ENCODE data around the gene DNAJC28. TPM values are rescaled to one million over a fixed set of nuclear protein-coding genes. Genes with fewer than 3 reads are reported as not detected.

The DNAJC28 gene
- total and polyA plus RNA-seq, 12 donors: 2.4 to 9.1 (median 3.8) TPM

DNA sequence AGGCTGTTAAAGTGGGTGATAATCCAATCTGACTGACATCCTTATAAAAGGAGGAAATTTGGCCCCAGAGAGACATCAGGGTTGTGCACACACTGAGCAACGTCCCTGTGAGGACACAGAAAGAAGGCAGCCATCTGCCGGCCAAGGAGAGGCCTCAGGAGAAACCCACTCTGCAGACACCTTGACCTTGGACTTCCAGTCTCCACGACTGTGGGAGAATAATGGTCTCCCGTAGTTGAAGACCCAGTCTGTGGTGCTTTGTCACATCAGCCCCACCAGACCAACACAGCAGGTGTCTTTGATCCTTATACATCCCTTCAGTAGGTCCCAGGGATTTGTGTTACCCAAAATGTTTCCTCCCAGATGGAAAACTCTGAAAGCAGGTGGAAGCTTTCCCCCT is 4.2 kb upstream of the DNAJC28 start:
- Histone ChIP-seq H3K9me3 (replicated peaks in 1 of 3) (no peaks in the 10 kb centered on the region), H3K36me3 (replicated peaks in 1 of 2) (no peaks in the 10 kb centered on the region), H3K4me3 (no peak overlapping the region), H3K27me3 (no peaks in the 10 kb centered on the region), H3K4me1 (replicated peaks in 1 of 2) (peaks cover 0 to 6% of the 10 kb centered on the region in 2 donors), H3K27ac (no peak overlapping the region)
- 40 to 44% (median 43%) methylated on average over 4 of the region's 4 CpGs for WGBS, 4 donors
- intact Hi-C loops (cut with DNase I): no loop called here
- DNase-seq: no peak
- no peak for TF ChIP-seq POLR2A (IDR thresholded peaks at IDR 0.05)

DNA sequence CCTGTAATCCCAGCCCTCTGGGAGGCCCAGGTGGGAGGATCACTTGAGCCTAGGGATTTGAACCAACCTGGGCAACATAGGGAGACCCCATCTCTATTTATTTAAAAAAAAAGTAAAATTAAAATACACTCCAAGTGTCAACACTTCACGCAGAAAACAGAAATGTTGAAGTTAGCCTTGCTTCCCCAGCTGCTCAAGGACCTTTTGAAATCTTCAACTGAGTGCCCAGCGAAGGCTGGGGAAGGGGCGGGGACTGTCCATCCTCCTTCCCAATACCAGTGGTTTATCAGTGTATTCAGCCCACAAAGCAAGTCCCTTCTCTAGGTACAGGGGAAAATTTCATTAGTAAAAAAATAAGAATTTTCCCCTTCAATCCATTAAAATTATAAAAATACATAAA is 2.2 kb upstream of the DNAJC28 start:
- Histone ChIP-seq H3K27ac (no peak overlapping the region), H3K27me3 (no peaks in the 10 kb centered on the region), H3K4me3 (no peak overlapping the region), H3K4me1 (replicated peaks in 1 of 2) (peaks cover 0 to 6% of the 10 kb centered on the region in 2 donors), H3K9me3 (replicated peaks in 1 of 3) (no peaks in the 10 kb centered on the region), H3K36me3 (replicated peaks in 1 of 2) (no peaks in the 10 kb centered on the region)
- TF ChIP-seq, protein P1, sequence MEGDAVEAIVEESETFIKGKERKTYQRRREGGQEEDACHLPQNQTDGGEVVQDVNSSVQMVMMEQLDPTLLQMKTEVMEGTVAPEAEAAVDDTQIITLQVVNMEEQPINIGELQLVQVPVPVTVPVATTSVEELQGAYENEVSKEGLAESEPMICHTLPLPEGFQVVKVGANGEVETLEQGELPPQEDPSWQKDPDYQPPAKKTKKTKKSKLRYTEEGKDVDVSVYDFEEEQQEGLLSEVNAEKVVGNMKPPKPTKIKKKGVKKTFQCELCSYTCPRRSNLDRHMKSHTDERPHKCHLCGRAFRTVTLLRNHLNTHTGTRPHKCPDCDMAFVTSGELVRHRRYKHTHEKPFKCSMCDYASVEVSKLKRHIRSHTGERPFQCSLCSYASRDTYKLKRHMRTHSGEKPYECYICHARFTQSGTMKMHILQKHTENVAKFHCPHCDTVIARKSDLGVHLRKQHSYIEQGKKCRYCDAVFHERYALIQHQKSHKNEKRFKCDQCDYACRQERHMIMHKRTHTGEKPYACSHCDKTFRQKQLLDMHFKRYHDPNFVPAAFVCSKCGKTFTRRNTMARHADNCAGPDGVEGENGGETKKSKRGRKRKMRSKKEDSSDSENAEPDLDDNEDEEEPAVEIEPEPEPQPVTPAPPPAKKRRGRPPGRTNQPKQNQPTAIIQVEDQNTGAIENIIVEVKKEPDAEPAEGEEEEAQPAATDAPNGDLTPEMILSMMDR (IDR thresholded peaks at IDR 0.05): no peak
- TF ChIP-seq POLR2A (IDR thresholded peaks at IDR 0.05): no peak
- no peak for DNase-seq
- WGBS, 4 donors: 41 to 54% (median 49%) methylated on average over 3 of the region's 3 CpGs
- intact Hi-C loops (cut with DNase I): no loop called here

DNA sequence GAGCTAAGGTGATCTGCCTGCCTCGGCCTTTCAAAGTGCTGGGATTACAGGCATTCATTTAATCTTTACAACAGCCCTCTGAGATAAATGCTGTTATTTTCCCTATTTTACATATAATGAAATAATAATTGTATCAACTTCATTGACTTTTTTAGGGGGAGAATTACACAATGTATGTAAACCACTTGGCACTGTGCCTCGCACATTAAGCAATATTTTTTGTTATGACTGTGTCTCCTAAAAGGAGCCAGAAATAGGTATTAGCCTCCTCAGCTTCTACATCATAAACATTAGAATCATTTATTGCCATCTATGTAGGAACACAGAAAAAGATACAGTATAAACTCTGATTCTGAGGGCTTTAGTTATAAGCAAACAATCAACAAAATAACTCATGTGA is 1.1 kb upstream of the DNAJC28 start:
- H3K36me3 ChIP-seq (replicated peaks in 1 of 2): no peaks in the 10 kb centered on the region
- peak overlapping the region in 1 of 5 donors; percentile 87 for H3K27ac ChIP-seq
- H3K27me3 ChIP-seq: no peaks in the 10 kb centered on the region
- H3K9me3 ChIP-seq (replicated peaks in 1 of 3): no peaks in the 10 kb centered on the region
- DNase-seq: peak in 1 of 7 donors; percentile 18
- TF ChIP-seq, protein P1 (IDR thresholded peaks at IDR 0.05): no peak
- H3K4me3 ChIP-seq: peak overlapping the region in 1 of 4 donors; percentile 67
- H3K4me1 ChIP-seq (replicated peaks in 1 of 2): peaks cover 0 to 6% of the 10 kb centered on the region in 2 donors
- 48 to 57% (median 53%) methylated on average over 2 of the region's 2 CpGs for WGBS, 4 donors
- intact Hi-C loops (cut with DNase I): no loop called here

DNA sequence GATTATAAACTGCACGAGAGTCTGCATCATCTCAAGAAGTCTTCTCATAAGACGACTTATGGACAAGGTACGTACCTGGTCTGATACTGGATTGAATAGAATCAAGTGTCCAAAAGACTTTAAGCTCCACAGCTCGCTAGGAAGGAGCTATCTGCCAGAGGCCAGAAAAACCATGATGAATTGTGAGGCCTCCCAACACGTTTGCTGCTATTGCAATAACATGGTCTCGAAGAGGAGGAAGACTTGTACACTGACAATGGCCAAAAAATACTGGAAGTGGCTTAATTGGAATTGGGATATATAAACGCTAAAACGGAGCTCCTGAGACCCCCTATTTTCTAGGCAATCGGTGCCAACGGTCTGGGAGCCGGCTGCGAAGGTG is 534 bp downstream of the DNAJC28 start:
- peaks cover 0 to 6% of the 10 kb centered on the region in 2 donors for H3K4me1 ChIP-seq (replicated peaks in 1 of 2)
- no peak for DNase-seq
- intact Hi-C loops (cut with DNase I): no loop called here
- TF ChIP-seq POLR2A (IDR thresholded peaks at IDR 0.05): no peak
- TF ChIP-seq, protein P1 (IDR thresholded peaks at IDR 0.05): no peak
- no peaks in the 10 kb centered on the region for H3K9me3 ChIP-seq (replicated peaks in 1 of 3)
- peak overlapping the region in 4 of 5 donors; percentile 33 to 87 (median 64) for H3K27ac ChIP-seq
- H3K4me3 ChIP-seq: peak overlapping the region; percentile 52 to 98 (median 62)
- H3K27me3 ChIP-seq: no peaks in the 10 kb centered on the region
- 5 to 11% (median 8%) methylated on average over 12 of the region's 12 CpGs for WGBS, 4 donors
- H3K36me3 ChIP-seq (replicated peaks in 1 of 2): no peaks in the 10 kb centered on the region

DNA sequence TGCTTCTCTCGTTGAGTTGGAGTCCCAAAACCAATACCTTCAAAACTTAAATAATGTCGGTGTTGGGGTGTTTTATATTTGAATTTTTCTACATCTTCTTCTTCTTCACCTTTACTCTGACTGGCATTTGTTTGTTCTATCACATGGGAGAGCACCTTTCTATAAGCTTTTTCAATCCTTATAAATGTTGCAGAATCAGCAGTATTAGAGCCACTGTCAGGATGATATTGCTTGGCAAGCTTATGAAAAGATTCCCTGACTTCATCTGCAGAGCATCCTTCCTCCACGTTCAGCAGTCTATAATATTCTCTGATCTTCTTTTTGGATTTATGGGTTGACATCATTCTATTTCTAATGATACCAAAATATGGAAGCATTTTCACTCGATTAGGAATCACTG is 2.6 kb downstream of the DNAJC28 start:
- DNase-seq: no peak
- intact Hi-C loops (cut with DNase I): no loop called here
- Histone ChIP-seq H3K9me3 (replicated peaks in 1 of 3) (no peaks in the 10 kb centered on the region), H3K36me3 (replicated peaks in 1 of 2) (no peaks in the 10 kb centered on the region), H3K4me3 (no peak overlapping the region), H3K4me1 (replicated peaks in 1 of 2) (peaks cover 0 to 6% of the 10 kb centered on the region in 2 donors), H3K27ac (no peak overlapping the region), H3K27me3 (no peaks in the 10 kb centered on the region)
- WGBS, 4 donors: 91 to 96% (median 94%) methylated on average over 4 of the region's 4 CpGs
- no peak for TF ChIP-seq POLR2A (IDR thresholded peaks at IDR 0.05)
- TF ChIP-seq, protein P1 (IDR thresholded peaks at IDR 0.05): no peak

All from adrenal gland (tissue), 12 donors.